ENCODE results near the gene ZDHHC3.

GRCh38 chr3:44984335-44984734 lies 8.4 kb upstream of the ZDHHC3 start:
- no peak for TF ChIP-seq POLR2A (IDR thresholded peaks at IDR 0.05)
- TF ChIP-seq CTCF (IDR thresholded peaks at IDR 0.05), result no peak
- TF ChIP-seq POLR2AphosphoS5 (IDR thresholded peaks at IDR 0.05), result no peak

Data from breast epithelium (tissue), 3 donors.